Measurements from ENCODE around the gene RANBP9. TPM values are rescaled to one million over a fixed set of nuclear protein-coding genes. Genes with fewer than 3 reads are reported as not detected.

RANBP9 gene
- total and polyA plus RNA-seq, 2 donors (not counting 3 experiments of a cell fraction or from before 2014, with no cell fraction given) = 15.1 to 40.2 TPM

GRCh38 chr6:13716225-13716954 is 4.8 kb upstream of the RANBP9 start:
- no peak for FAIRE-seq
- no peaks in the 10 kb centered on the region for H3K27me3 ChIP-seq (ENCODE audit: control insufficient read depth in 2 of 2, insufficient read depth in 2 of 2, low read length in 2 of 2)
- no peaks in the 10 kb centered on the region for H3K9me1 ChIP-seq (replicated peaks; ENCODE audit: control insufficient read depth, extremely low read depth, insufficient read depth, low read length)
- ChIA-PET POLR2A (no interaction called here), CTCF (no interaction called here)
- H4K20me1 ChIP-seq (replicated peaks; ENCODE audit: control insufficient read depth, extremely low read depth, insufficient read depth, low read length) = no peaks in the 10 kb centered on the region
- H3K79me2 ChIP-seq (ENCODE audit: control insufficient read depth, insufficient read depth, low read length) = no peaks in the 10 kb centered on the region
- intact Hi-C loops (cut with micrococcal nuclease) = loop anchor here (10.0 kb wide), 1 partner anchor 412 kb away; no protein-coding TSS in a partner anchor
- no peak overlapping the region for H2AFZ ChIP-seq (ENCODE audit: low read depth, low read length)
- BruUV-seq (replicated peaks) = no TSS peak
- H3K4me1 ChIP-seq (ENCODE audit: control insufficient read depth, extremely low read depth, insufficient read depth, low read length) = peaks cover 7% of the 10 kb centered on the region
- H3K27ac ChIP-seq (ENCODE audit: insufficient read depth, low read depth, low read length) = no peak overlapping the region
- no peak overlapping the region for H3K9ac ChIP-seq (replicated peaks; ENCODE audit: extremely low read depth, insufficient read depth, low read length)
- dilution Hi-C loops (cut with MboI; ENCODE audit: extremely low pct_ligation_motif_present, low sequenced_read_pairs) = no loop called here
- no peaks in the 10 kb centered on the region for H3K36me3 ChIP-seq (ENCODE audit: control insufficient read depth in 2 of 2, extremely low read depth in 1 of 2, insufficient read depth in 2 of 2, low read length in 2 of 2)
- H3K4me3 ChIP-seq (replicated peaks in 1 of 3; ENCODE audit: insufficient read depth in 1 of 3, low read depth in 1 of 3, low read length in 3 of 3) = no peak overlapping the region
- no peak for TF ChIP-seq FOS (IDR thresholded peaks at IDR 0.05; ENCODE audit: borderline replicate concordance, insufficient read depth, low read length)
- TF ChIP-seq GATA2 (IDR thresholded peaks at IDR 0.05; ENCODE audit: insufficient read depth, insufficient read length, low read depth, low read length) = no peak
- TF ChIP-seq POLR2A (IDR thresholded peaks at IDR 0.05; ENCODE audit: low read depth, low read length) = no peak
- no peak for TF ChIP-seq EZH2 (IDR thresholded peaks at IDR 0.05; ENCODE audit: borderline replicate concordance, low read depth, low read length, severe bottlenecking)
- no peak for TF ChIP-seq JUN (IDR thresholded peaks at IDR 0.05; ENCODE audit: borderline replicate concordance, insufficient read depth, insufficient read length, low read depth)
- TF ChIP-seq MYC (IDR thresholded peaks at IDR 0.05; ENCODE audit: low read depth, low read length) = no peak
- no peak for TF ChIP-seq POLR2AphosphoS5 (IDR thresholded peaks at IDR 0.05; ENCODE audit: insufficient read depth, low read depth, low read length)
- no peak for TF ChIP-seq MAX (IDR thresholded peaks at IDR 0.05; ENCODE audit: insufficient read depth, insufficient read length)
- TF ChIP-seq CTCF (IDR thresholded peaks at IDR 0.05; ENCODE audit: extremely low read depth in 1 of 2, insufficient read depth in 1 of 2, low read depth in 1 of 2, low read length in 2 of 2) = no peak
- H3K9me3 ChIP-seq (replicated peaks; ENCODE audit: control insufficient read depth, insufficient read depth, low read length) = no peaks in the 10 kb centered on the region
- H3K4me2 ChIP-seq (ENCODE audit: insufficient read depth, low read length) = no peak overlapping the region
- no peak for DNase-seq (ENCODE audit: low read depth, low spot score)

All from endothelial cell of umbilical vein (primary cell).